Gastroesophageal sphincter (tissue), 4 donors: ENCODE data around the gene SH3BGR. TPM values are rescaled to one million over a fixed set of nuclear protein-coding genes. Genes with fewer than 3 reads are reported as not detected.
"Not testable (repeated sequence)": the region's sequence is repeated elsewhere in the genome, so short reads cannot be mapped to it uniquely, and the experiment has no call there.

ENCODE experiments used
- ATAC-seq: fragments of 150-250 bp; one replicate; pipeline ENCODE4 v1.9.1; 2016; ENCODE audit warnings: mild to moderate bottlenecking, moderate library complexity
- H3K27ac ChIP-seq, 4 donors: fragments of 200-600 bp; sonication (generic) in 3 of 4; 1 replicate in 3 of 4; 2 replicates in 1 of 4; pipeline ENCODE4 v1.5.1; 2016 to 2019
- H3K27me3 ChIP-seq: fragments of 200-600 bp; sonication (generic); one replicate; pipeline ENCODE4 v1.5.1; 2019
- H3K36me3 ChIP-seq, 2 donors: fragments of 200-600 bp; sonication (generic); one replicate each; pipeline ENCODE4 v1.5.1; 2019; ENCODE audit warnings: control low read depth in 1 of 2
- H3K4me1 ChIP-seq, 3 donors: fragments of 200-600 bp; sonication (generic); 1 replicate in 2 of 3; 2 replicates in 1 of 3; pipeline ENCODE4 v1.5.1; 2016 to 2019; ENCODE audit warnings: control low read depth in 2 of 3
- H3K4me3 ChIP-seq, 2 donors: fragments of 200-600 bp; sonication (generic); one replicate each; pipeline ENCODE4 v1.5.1; 2019; ENCODE audit warnings: mild to moderate bottlenecking in 1 of 2, moderate library complexity in 1 of 2
- H3K9me3 ChIP-seq, 3 donors: fragments of 200-600 bp; sonication (generic); one replicate each; pipeline ENCODE4 v1.5.1; 2017 to 2019; ENCODE audit warnings: control low read depth in 2 of 3
- EP300 ChIP-seq: sonication (generic); formaldehyde crosslinking; IDR thresholded peaks from one replicate; pipeline ENCODE4 v1.6.1; 2017; ENCODE audit warnings: antibody characterized with exemption, mild to moderate bottlenecking
- POLR2A ChIP-seq, 2 donors: fragments of 450-650 bp; IDR thresholded peaks; one replicate each; pipeline ENCODE4 v1.6.1; 2017; ENCODE audit warnings: antibody characterized with exemption in 2 of 2, mild to moderate bottlenecking in 2 of 2, moderate library complexity in 1 of 2
- POLR2AphosphoS5 ChIP-seq: sonication (generic); formaldehyde crosslinking; IDR thresholded peaks from one replicate; pipeline ENCODE4 v1.6.1; 2017; ENCODE audit warnings: antibody characterized with exemption
- WGBS, 2 donors: methylation state at CpG; one replicate each; pipeline ENCODE4 v1.1.5; 2018; ENCODE audit warnings: low coverage in 1 of 2; 5-methylcytosine and 5-hydroxymethylcytosine counted together
- total RNA-seq, 4 donors: library from RNA; depleted of rRNA; stranded (reverse); fragments of >200 nt; gene quantifications; one replicate each; pipeline ENCODE4 v1.1.0, GENCODE V29; 2016
- TF ChIP-seq, protein P1 (sequence below), 4 experiments: fragments of 200-600 bp in 2 of 4; fragments of 450-650 bp in 2 of 4; sonication (generic) in 1 of 4; IDR thresholded peaks; one replicate each; pipeline ENCODE4 v1.5.1; 2017 to 2019; ENCODE audit warnings: antibody characterized with exemption in 4 of 4, mild to moderate bottlenecking in 2 of 4, moderate library complexity in 2 of 4

Gene SH3BGR
- 10 to 100 TPM in 3 of 4 donors, 1 to 10 TPM in 1; 5.9 to 39.7 (median 30.5) TPM for total RNA-seq

DNA sequence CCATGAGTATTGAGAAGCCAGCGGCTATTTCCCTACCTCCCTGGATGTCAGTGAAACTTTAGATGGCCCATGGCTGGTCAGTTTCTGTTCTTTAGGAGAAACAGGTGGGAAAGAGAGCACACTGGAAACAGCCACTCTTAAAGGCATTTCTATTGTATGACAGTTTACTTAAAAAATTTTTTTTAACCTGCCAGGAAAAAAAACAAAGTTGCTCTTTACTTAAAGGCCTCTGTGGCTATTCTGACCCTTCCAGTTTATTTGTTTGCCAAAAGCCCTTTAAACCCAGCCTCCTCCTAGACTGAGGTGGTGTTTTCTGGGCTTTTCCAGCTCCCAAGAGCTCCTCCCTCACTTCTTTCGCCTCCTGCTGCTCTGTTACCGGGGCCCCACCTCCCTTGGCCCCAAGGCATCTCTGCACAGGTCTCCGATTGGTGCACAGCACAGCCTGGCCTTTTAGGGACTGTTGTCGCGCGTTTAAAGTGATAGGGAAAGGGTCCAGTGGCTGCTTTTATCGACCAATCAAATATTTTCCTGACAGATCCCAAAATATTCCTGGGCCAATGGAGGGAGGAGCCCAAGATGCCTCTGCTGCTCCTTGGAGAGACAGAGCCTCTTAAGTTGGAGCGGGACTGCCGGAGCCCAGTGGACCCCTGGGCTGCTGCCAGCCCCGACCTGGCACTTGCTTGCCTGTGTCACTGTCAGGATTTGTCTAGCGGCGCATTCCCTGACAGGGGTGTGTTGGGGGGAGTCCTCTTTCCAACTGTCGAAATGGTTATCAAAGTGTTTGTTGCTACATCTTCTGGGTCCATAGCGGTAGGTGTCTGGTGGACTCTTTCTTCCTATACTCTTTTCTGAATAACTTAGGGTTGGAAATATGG, at the start of gene SH3BGR:
SH3BGR (plus strand) TSS at position 639 of the 875 bp plus-strand sequence; CDS start at position 766, 127 bp downstream.
- TF ChIP-seq, protein P1, sequence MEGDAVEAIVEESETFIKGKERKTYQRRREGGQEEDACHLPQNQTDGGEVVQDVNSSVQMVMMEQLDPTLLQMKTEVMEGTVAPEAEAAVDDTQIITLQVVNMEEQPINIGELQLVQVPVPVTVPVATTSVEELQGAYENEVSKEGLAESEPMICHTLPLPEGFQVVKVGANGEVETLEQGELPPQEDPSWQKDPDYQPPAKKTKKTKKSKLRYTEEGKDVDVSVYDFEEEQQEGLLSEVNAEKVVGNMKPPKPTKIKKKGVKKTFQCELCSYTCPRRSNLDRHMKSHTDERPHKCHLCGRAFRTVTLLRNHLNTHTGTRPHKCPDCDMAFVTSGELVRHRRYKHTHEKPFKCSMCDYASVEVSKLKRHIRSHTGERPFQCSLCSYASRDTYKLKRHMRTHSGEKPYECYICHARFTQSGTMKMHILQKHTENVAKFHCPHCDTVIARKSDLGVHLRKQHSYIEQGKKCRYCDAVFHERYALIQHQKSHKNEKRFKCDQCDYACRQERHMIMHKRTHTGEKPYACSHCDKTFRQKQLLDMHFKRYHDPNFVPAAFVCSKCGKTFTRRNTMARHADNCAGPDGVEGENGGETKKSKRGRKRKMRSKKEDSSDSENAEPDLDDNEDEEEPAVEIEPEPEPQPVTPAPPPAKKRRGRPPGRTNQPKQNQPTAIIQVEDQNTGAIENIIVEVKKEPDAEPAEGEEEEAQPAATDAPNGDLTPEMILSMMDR (IDR thresholded peaks at IDR 0.05): no peak
- peak; percentile 35 for TF ChIP-seq POLR2AphosphoS5
- TF ChIP-seq POLR2A (IDR thresholded peaks at IDR 0.05): peak in 1 of 2 donors; percentile 35
- no peak for TF ChIP-seq EP300
- peak within 1 kb of the TSS; percentile 23 to 48 for H3K4me3 ChIP-seq
- H3K4me1 ChIP-seq: peaks cover 0 to 31% (median 0%) of the 10 kb centered on the region in 3 donors
- 55 to 63% methylated on average over 8 to 10 of the region's 15 CpGs for WGBS, 2 donors
- H3K27ac ChIP-seq: peak within 1 kb of the TSS; percentile 74 to 86 (median 84)
- peak; percentile 84 for ATAC-seq
- no peaks in the 10 kb centered on the region for H3K27me3 ChIP-seq
- H3K9me3 ChIP-seq: no peaks in the 10 kb centered on the region
- H3K36me3 ChIP-seq: no peaks in the 10 kb centered on the region

DNA sequence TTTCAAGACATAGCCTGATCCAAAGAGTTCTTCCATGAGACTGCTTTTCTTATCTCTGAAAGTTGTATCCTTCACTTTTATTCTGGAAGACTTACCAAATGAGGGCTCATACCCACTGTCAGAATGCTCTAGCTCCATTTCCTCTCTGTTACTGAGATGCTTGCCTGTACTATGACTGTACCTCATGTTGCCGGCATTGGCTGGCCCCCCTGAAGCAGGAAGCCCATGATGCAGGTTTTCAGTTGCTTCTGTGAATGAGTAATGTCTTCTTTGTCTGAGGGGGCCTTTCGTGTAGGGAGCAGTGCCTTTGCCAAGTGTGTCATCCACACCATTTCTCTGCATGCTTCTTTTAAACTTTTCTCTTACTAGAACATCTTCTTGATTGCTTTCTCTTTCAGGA, 45.7 kb upstream of the SH3BGR start:
- 90 to 100% methylated on average over 1 to 2 of the region's 2 CpGs for WGBS, 2 donors
- H3K36me3 ChIP-seq: peaks cover 0 to 47% of the 10 kb centered on the region in 2 donors
- ATAC-seq: no peak
- H3K27me3 ChIP-seq: no peaks in the 10 kb centered on the region
- H3K4me3 ChIP-seq: no peak overlapping the region
- H3K4me1 ChIP-seq: no peaks in the 10 kb centered on the region
- no peak overlapping the region for H3K27ac ChIP-seq
- peaks cover 0 to 6% (median 0%) of the 10 kb centered on the region in 3 donors for H3K9me3 ChIP-seq
- TF ChIP-seq EP300 (no peak), POLR2AphosphoS5 (no peak), POLR2A (IDR thresholded peaks at IDR 0.05) (no peak)
- TF ChIP-seq, protein P1 (IDR thresholded peaks at IDR 0.05): no peak

DNA sequence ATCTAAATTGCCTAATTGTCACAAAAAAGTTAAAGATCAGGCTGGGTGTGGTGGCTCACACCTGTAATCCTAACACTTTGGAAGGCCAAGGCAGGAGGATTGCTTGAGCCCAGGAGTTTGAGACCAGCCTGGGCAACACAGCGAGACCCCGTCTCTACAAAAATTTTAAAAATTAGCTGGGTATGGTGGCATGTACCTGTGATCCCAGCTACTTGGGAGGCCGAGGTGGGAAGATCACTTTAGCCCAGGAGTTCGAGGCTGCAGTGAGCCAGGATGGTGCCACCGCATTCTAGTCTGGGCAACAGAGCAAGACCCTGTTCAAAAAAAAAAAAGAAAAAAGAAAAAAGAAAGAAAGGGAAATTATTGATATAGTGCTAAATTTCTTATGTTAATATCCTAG, 32.6 kb upstream of the SH3BGR start:
- not testable (repeated sequence) for H3K36me3 ChIP-seq, H3K4me3 ChIP-seq, ATAC-seq, H3K27me3 ChIP-seq, H3K4me1 ChIP-seq, H3K9me3 ChIP-seq, H3K27ac ChIP-seq
- no CpG with 5 or more reads among the region's 5 CpGs for WGBS, 2 donors

DNA sequence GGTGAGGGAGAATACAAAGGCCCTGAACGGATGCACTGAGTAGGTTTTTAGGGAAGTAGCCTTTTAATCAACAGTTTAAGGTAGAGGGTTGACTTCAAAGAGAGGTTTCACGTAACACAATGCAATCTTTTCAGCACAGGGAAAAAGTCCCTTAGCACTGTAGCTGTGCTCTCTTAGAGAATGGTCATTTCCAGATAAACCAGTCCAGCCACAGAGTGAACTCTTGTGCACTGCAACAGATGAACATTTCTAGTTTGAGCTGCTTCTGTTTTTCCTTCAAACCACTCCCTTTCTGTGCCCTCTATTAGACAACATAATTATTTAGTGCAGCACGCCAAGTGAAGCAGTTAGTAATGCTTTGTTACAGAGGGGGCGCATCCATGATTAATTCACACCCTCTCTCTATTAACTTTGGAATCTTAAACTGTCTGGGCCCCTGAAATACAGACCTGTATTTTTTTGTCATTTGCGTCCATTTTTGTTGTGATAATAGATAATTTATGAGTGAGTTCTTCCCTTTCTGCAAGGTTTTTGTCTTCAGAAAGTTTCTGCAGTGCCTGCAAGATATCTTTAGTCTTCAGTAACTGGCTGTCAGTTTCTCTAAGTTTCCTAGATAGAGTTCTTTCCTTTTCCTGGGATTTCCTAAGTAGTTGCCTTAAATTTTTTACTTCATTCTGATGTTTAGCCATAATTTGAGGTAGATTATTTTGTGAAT, 29.1 kb upstream of the SH3BGR start:
- 65 to 66% methylated on average over 5 of the region's 5 CpGs for WGBS, 2 donors
- no peaks in the 10 kb centered on the region for H3K4me1 ChIP-seq
- H3K9me3 ChIP-seq: no peaks in the 10 kb centered on the region
- no peaks in the 10 kb centered on the region for H3K27me3 ChIP-seq
- no peak for ATAC-seq
- H3K27ac ChIP-seq: no peak overlapping the region
- no peak overlapping the region for H3K4me3 ChIP-seq
- H3K36me3 ChIP-seq: peaks cover 0 to 4% of the 10 kb centered on the region in 2 donors
- TF ChIP-seq, protein P1 (IDR thresholded peaks at IDR 0.05): no peak

DNA sequence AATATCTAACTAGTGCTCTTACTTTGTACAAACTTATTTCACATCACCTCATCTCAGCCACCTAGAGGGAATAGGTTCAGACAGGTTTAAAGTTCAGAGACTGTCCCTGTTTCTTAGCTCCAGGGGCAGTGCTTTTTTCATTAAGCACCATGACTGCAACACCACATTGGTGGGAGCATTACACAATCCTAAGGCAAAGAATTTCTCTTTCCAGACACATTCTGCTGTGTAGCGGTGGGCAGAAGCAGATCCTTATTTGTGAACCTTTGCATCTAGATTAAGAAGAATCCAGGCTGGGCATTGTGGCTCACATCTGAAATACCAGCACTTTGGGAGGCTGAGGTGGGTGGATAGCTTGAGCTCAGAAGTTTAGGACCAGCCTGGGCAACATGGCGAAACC, 22.3 kb upstream of the SH3BGR start:
- TF ChIP-seq, protein P1 (IDR thresholded peaks at IDR 0.05): no peak
- TF ChIP-seq POLR2A (IDR thresholded peaks at IDR 0.05) (no peak), POLR2AphosphoS5 (no peak)
- 42% methylated on average over 2 of the region's 2 CpGs; no CpG with 5 or more reads in 1 of the 2 donors for WGBS, 2 donors
- Histone ChIP-seq H3K27ac (no peak overlapping the region), H3K4me1 (peaks cover 0 to 8% (median 0%) of the 10 kb centered on the region in 3 donors), H3K36me3 (peaks cover 0 to 10% of the 10 kb centered on the region in 2 donors), H3K4me3 (no peak overlapping the region), H3K9me3 (no peaks in the 10 kb centered on the region), H3K27me3 (no peaks in the 10 kb centered on the region)
- ATAC-seq: no peak
